ENCODE data around the gene MOK.

The MOK gene

GRCh38 chr14:102209224-102209966 is 95.6 kb downstream of the MOK start:
- Histone ChIP-seq H3K4me2 (ENCODE audit: low read length) (no peak overlapping the region), H3K4me3 (ENCODE audit: low read depth, low read length) (no peak overlapping the region), H3K27ac (no peak overlapping the region), H3K79me2 (peaks cover 13% of the 10 kb centered on the region), H3K9me3 (ENCODE audit: control insufficient read depth, low read length) (no peaks in the 10 kb centered on the region), H3K27me3 (ENCODE audit: control insufficient read depth, insufficient read depth, low read length) (no peaks in the 10 kb centered on the region), H3K9ac (no peak overlapping the region), H3K4me1 (peaks cover 6% of the 10 kb centered on the region), H2AFZ (no peak overlapping the region), H3K36me3 (ENCODE audit: control insufficient read depth, insufficient read depth, low read length) (no peaks in the 10 kb centered on the region)
- TF ChIP-seq, protein P1, sequence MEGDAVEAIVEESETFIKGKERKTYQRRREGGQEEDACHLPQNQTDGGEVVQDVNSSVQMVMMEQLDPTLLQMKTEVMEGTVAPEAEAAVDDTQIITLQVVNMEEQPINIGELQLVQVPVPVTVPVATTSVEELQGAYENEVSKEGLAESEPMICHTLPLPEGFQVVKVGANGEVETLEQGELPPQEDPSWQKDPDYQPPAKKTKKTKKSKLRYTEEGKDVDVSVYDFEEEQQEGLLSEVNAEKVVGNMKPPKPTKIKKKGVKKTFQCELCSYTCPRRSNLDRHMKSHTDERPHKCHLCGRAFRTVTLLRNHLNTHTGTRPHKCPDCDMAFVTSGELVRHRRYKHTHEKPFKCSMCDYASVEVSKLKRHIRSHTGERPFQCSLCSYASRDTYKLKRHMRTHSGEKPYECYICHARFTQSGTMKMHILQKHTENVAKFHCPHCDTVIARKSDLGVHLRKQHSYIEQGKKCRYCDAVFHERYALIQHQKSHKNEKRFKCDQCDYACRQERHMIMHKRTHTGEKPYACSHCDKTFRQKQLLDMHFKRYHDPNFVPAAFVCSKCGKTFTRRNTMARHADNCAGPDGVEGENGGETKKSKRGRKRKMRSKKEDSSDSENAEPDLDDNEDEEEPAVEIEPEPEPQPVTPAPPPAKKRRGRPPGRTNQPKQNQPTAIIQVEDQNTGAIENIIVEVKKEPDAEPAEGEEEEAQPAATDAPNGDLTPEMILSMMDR (IDR thresholded peaks at IDR 0.05): peak; percentile 48

DNA sequence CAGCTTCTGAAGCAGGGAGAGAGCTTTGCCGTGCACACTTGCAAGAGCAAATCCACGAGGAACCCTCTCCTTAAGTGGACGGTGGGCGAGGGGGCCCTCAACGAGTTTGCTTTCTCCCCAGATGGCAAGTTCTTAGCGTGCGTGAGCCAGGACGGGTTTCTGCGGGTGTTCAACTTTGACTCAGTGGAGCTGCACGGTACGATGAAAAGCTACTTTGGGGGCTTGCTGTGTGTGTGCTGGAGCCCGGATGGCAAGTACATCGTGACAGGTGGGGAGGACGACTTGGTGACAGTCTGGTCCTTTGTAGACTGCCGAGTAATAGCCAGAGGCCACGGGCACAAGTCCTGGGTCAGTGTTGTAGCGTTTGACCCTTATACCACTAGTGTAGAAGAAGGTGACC is 96.2 kb downstream of the MOK start:
- Histone ChIP-seq H3K79me2 (peaks cover 15% of the 10 kb centered on the region), H3K36me3 (ENCODE audit: control insufficient read depth, insufficient read depth, low read length) (no peaks in the 10 kb centered on the region), H2AFZ (no peak overlapping the region), H3K4me3 (ENCODE audit: low read depth, low read length) (no peak overlapping the region), H3K4me1 (peaks cover 6% of the 10 kb centered on the region), H3K4me2 (ENCODE audit: low read length) (no peak overlapping the region), H3K27me3 (ENCODE audit: control insufficient read depth, insufficient read depth, low read length) (no peaks in the 10 kb centered on the region), H3K9ac (no peak overlapping the region), H3K27ac (no peak overlapping the region), H3K9me3 (ENCODE audit: control insufficient read depth, low read length) (no peaks in the 10 kb centered on the region)
- TF ChIP-seq, protein P1 (IDR thresholded peaks at IDR 0.05): no peak

GRCh38 chr14:102207831-102208365 is 97.1 kb downstream of the MOK start:
- no peaks in the 10 kb centered on the region for H3K36me3 ChIP-seq (ENCODE audit: control insufficient read depth, insufficient read depth, low read length)
- H3K9ac ChIP-seq: no peak overlapping the region
- peaks cover 6% of the 10 kb centered on the region for H3K4me1 ChIP-seq
- no peak overlapping the region for H3K4me3 ChIP-seq (ENCODE audit: low read depth, low read length)
- H2AFZ ChIP-seq: no peak overlapping the region
- no peaks in the 10 kb centered on the region for H3K9me3 ChIP-seq (ENCODE audit: control insufficient read depth, low read length)
- H3K27me3 ChIP-seq (ENCODE audit: control insufficient read depth, insufficient read depth, low read length): no peaks in the 10 kb centered on the region
- H3K79me2 ChIP-seq: peaks cover 16% of the 10 kb centered on the region
- TF ChIP-seq, protein P1 (IDR thresholded peaks at IDR 0.05): no peak
- H3K27ac ChIP-seq: no peak overlapping the region
- no peak overlapping the region for H3K4me2 ChIP-seq (ENCODE audit: low read length)

DNA sequence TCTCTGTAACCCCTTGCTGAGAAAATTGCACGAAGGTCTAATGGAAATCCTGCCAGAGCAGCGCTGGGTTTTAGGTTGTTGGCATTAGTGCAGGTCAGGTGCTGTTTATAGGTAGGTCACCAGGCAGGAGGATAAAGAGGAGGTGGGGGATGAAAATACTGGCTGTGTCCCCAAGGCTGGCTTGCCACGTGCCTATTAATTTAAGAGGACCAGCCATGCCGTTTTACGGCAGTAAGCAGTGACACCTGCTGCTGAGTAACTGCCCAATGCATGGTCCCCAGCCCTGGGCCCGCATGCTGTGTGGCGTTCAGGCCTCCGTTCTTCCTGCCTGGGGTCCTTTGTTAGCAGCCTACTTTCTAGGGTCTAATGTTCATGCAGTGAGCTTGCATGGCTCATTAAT is 98.0 kb downstream of the MOK start:
- H3K4me3 ChIP-seq (ENCODE audit: low read depth, low read length): no peak overlapping the region
- peaks cover 3% of the 10 kb centered on the region for H3K4me1 ChIP-seq
- H3K9ac ChIP-seq: no peak overlapping the region
- H3K79me2 ChIP-seq: peaks cover 21% of the 10 kb centered on the region
- H2AFZ ChIP-seq: no peak overlapping the region
- no peaks in the 10 kb centered on the region for H3K36me3 ChIP-seq (ENCODE audit: control insufficient read depth, insufficient read depth, low read length)
- no peak overlapping the region for H3K4me2 ChIP-seq (ENCODE audit: low read length)
- H3K27me3 ChIP-seq (ENCODE audit: control insufficient read depth, insufficient read depth, low read length): no peaks in the 10 kb centered on the region
- no peaks in the 10 kb centered on the region for H3K9me3 ChIP-seq (ENCODE audit: control insufficient read depth, low read length)
- TF ChIP-seq, protein P1 (IDR thresholded peaks at IDR 0.05): no peak
- H3K27ac ChIP-seq: no peak overlapping the region

- H3K27ac ChIP-seq: no peak overlapping the region
- TF ChIP-seq, protein P1 (IDR thresholded peaks at IDR 0.05): no peak
- H3K36me3 ChIP-seq (ENCODE audit: control insufficient read depth, insufficient read depth, low read length): no peaks in the 10 kb centered on the region
- H3K4me2 ChIP-seq (ENCODE audit: low read length): no peak overlapping the region
- no peaks in the 10 kb centered on the region for H3K4me1 ChIP-seq
- H3K79me2 ChIP-seq: peaks cover 18% of the 10 kb centered on the region
- no peaks in the 10 kb centered on the region for H3K27me3 ChIP-seq (ENCODE audit: control insufficient read depth, insufficient read depth, low read length)
- no peak overlapping the region for H3K4me3 ChIP-seq (ENCODE audit: low read depth, low read length)
- H3K9ac ChIP-seq: no peak overlapping the region
- no peak overlapping the region for H2AFZ ChIP-seq
- no peaks in the 10 kb centered on the region for H3K9me3 ChIP-seq (ENCODE audit: control insufficient read depth, low read length)
Observed at GRCh38 chr14:102205560-102205959, 99.4 kb downstream of the MOK start.
